Measurements from ENCODE around the gene ARMC7.
"Not testable (repeated sequence)": the region's sequence is repeated elsewhere in the genome, so short reads cannot be mapped to it uniquely, and the experiment has no call there.

The ARMC7 gene

GRCh38 chr17:75130059-75130631, 20.4 kb downstream of the ARMC7 start:
- no peak for DNase-seq (ENCODE audit: low read depth)

GRCh38 chr17:75130632-75131277, 21.0 kb downstream of the ARMC7 start:
- no peak for DNase-seq (ENCODE audit: low read depth)

GRCh38 chr17:75131278-75132017, 21.7 kb downstream of the ARMC7 start, which contains the start of gene NT5C:
Gene NT5C (minus strand): TSS chr17:75131742. CDS start chr17:75131707, 35 bp downstream.
- DNase-seq (ENCODE audit: low read depth): no peak

- DNase-seq (ENCODE audit: low read depth): not testable (repeated sequence)
These were observed 22.5 kb downstream of the ARMC7 start for GRCh38 chr17:75132018-75133000.

- no peak for DNase-seq (ENCODE audit: low read depth)
These were observed 23.2 kb downstream of the ARMC7 start for GRCh38 chr17:75133001-75133400.

- not testable (repeated sequence) for DNase-seq (ENCODE audit: low read depth)
These were observed 24.0 kb downstream of the ARMC7 start for GRCh38 chr17:75133607-75134347.

- DNase-seq (ENCODE audit: low read depth): no peak
These were observed 25.7 kb downstream of the ARMC7 start for GRCh38 chr17:75135452-75135851.

GRCh38 chr17:75135946-75136345, 26.2 kb downstream of the ARMC7 start:
- no peak for DNase-seq (ENCODE audit: low read depth)

- DNase-seq (ENCODE audit: low read depth): not testable (repeated sequence)
These were observed 28.0 kb downstream of the ARMC7 start for GRCh38 chr17:75137762-75138161.

- no peak for DNase-seq (ENCODE audit: low read depth)
These were observed 28.8 kb downstream of the ARMC7 start for GRCh38 chr17:75138519-75138918.

- DNase-seq (ENCODE audit: low read depth): no peak
These were observed 32.6 kb downstream of the ARMC7 start for GRCh38 chr17:75142236-75142971.

- DNase-seq (ENCODE audit: low read depth): no peak
These were observed 35.2 kb downstream of the ARMC7 start for GRCh38 chr17:75144816-75145512.

GRCh38 chr17:75146592-75146991, 36.8 kb downstream of the ARMC7 start:
- no peak for DNase-seq (ENCODE audit: low read depth)

GRCh38 chr17:75147878-75148546, 38.2 kb downstream of the ARMC7 start:
- DNase-seq (ENCODE audit: low read depth): no peak

- DNase-seq (ENCODE audit: low read depth): no peak
These were observed 42.2 kb downstream of the ARMC7 start for GRCh38 chr17:75151930-75152329.

- DNase-seq (ENCODE audit: low read depth): no peak
These were observed 42.8 kb downstream of the ARMC7 start for GRCh38 chr17:75152523-75152921.

GRCh38 chr17:75152922-75153779, 43.4 kb downstream of the ARMC7 start:
- DNase-seq (ENCODE audit: low read depth): no peak

GRCh38 chr17:75153780-75154194, 44.0 kb downstream of the ARMC7 start:
- no peak for DNase-seq (ENCODE audit: low read depth)

All from stimulated activated CD8-positive, alpha-beta memory T cell treated with anti-CD3 and anti-CD28 coated beads, Interleukin-15, amount 100 ng/mL, for 1 hour (primary cell).